Measurements from ENCODE around the gene TK1.

The TK1 gene

GRCh38 chr17:78132767-78133178 is 54.1 kb downstream of the TK1 start:
- no peaks in the 10 kb centered on the region for H3K27me3 ChIP-seq (ENCODE audit: control insufficient read depth, insufficient read depth, low read length)
- DNase-seq (ENCODE audit: low read depth, low spot score): no peak
- H3K4me1 ChIP-seq (ENCODE audit: control insufficient read depth, insufficient read depth, low read length): peaks cover 9% of the 10 kb centered on the region
- WGBS (ENCODE audit: insufficient coverage, insufficient read length): no CpG with 5 or more reads among the region's 9 CpGs
- peaks cover 3% of the 10 kb centered on the region; the same call in 1 of the 2 replicates for H3K36me3 ChIP-seq (ENCODE audit: control insufficient read depth, insufficient read depth, low read length)
- no peak overlapping the region for H3K4me3 ChIP-seq (ENCODE audit: low read length)
- no peaks in the 10 kb centered on the region for H3K9me3 ChIP-seq (ENCODE audit: control insufficient read depth, insufficient read depth, low read length)
- no peak overlapping the region for H3K27ac ChIP-seq (ENCODE audit: low read length)

- Histone ChIP-seq H3K27me3 (ENCODE audit: control insufficient read depth, insufficient read depth, low read length) (no peaks in the 10 kb centered on the region), H3K36me3 (ENCODE audit: control insufficient read depth, insufficient read depth, low read length) (peaks cover 3% of the 10 kb centered on the region; the same call in 1 of the 2 replicates), H3K4me3 (ENCODE audit: low read length) (peak overlapping the region; percentile 33; the same call in 1 of the 2 replicates), H3K4me1 (ENCODE audit: control insufficient read depth, insufficient read depth, low read length) (peaks cover 9% of the 10 kb centered on the region), H3K9me3 (ENCODE audit: control insufficient read depth, insufficient read depth, low read length) (no peaks in the 10 kb centered on the region), H3K27ac (ENCODE audit: low read length) (no peak overlapping the region)
- no peak for DNase-seq (ENCODE audit: low read depth, low spot score)
- no CpG with 5 or more reads among the region's 38 CpGs for WGBS (ENCODE audit: insufficient coverage, insufficient read length)
Observed at GRCh38 chr17:78132084-78132676, 54.7 kb downstream of the TK1 start.

GRCh38 chr17:78131172-78132083 is 55.4 kb downstream of the TK1 start:
- peak overlapping the region; percentile 33; the same call in 1 of the 2 replicates for H3K4me3 ChIP-seq (ENCODE audit: low read length)
- no peak overlapping the region for H3K27ac ChIP-seq (ENCODE audit: low read length)
- no CpG with 5 or more reads among the region's 74 CpGs for WGBS (ENCODE audit: insufficient coverage, insufficient read length)
- H3K4me1 ChIP-seq (ENCODE audit: control insufficient read depth, insufficient read depth, low read length): peaks cover 12% of the 10 kb centered on the region
- H3K9me3 ChIP-seq (ENCODE audit: control insufficient read depth, insufficient read depth, low read length): no peaks in the 10 kb centered on the region
- DNase-seq (ENCODE audit: low read depth, low spot score): no peak
- H3K27me3 ChIP-seq (ENCODE audit: control insufficient read depth, insufficient read depth, low read length): no peaks in the 10 kb centered on the region
- H3K36me3 ChIP-seq (ENCODE audit: control insufficient read depth, insufficient read depth, low read length): peaks cover 3% of the 10 kb centered on the region; the same call in 1 of the 2 replicates

GRCh38 chr17:78130437-78131101 is 56.3 kb downstream of the TK1 start, which contains the start of gene TMC8:
Gene TMC8 (plus strand): TSS chr17:78130771. CDS start chr17:78131589, 818 bp downstream.
- Histone ChIP-seq H3K4me1 (ENCODE audit: control insufficient read depth, insufficient read depth, low read length) (peaks cover 15% of the 10 kb centered on the region), H3K4me3 (ENCODE audit: low read length) (peak within 1 kb of the TSS; percentile 33; the same call in 1 of the 2 replicates), H3K9me3 (ENCODE audit: control insufficient read depth, insufficient read depth, low read length) (no peaks in the 10 kb centered on the region), H3K27ac (ENCODE audit: low read length) (no peak within 1 kb of the TSS), H3K27me3 (ENCODE audit: control insufficient read depth, insufficient read depth, low read length) (no peaks in the 10 kb centered on the region), H3K36me3 (ENCODE audit: control insufficient read depth, insufficient read depth, low read length) (peaks cover 4% of the 10 kb centered on the region; the same call in 1 of the 2 replicates)
- WGBS (ENCODE audit: insufficient coverage, insufficient read length): no CpG with 5 or more reads among the region's 10 CpGs
- DNase-seq (ENCODE audit: low read depth, low spot score): no peak

- H3K36me3 ChIP-seq (ENCODE audit: control insufficient read depth, insufficient read depth, low read length): peaks cover 9% of the 10 kb centered on the region
- no peaks in the 10 kb centered on the region for H3K27me3 ChIP-seq (ENCODE audit: control insufficient read depth, insufficient read depth, low read length)
- no peaks in the 10 kb centered on the region for H3K9me3 ChIP-seq (ENCODE audit: control insufficient read depth, insufficient read depth, low read length)
- WGBS (ENCODE audit: insufficient coverage, insufficient read length): no CpG with 5 or more reads among the region's 5 CpGs
- no peak for DNase-seq (ENCODE audit: low read depth, low spot score)
- H3K27ac ChIP-seq (ENCODE audit: low read length): no peak overlapping the region
- peaks cover 15% of the 10 kb centered on the region for H3K4me1 ChIP-seq (ENCODE audit: control insufficient read depth, insufficient read depth, low read length)
- no peak overlapping the region for H3K4me3 ChIP-seq (ENCODE audit: low read length)
Observed at GRCh38 chr17:78130090-78130436, 56.8 kb downstream of the TK1 start.

GRCh38 chr17:78129351-78130089 is 57.3 kb downstream of the TK1 start:
- Histone ChIP-seq H3K4me1 (ENCODE audit: control insufficient read depth, insufficient read depth, low read length) (peaks cover 15% of the 10 kb centered on the region), H3K27ac (ENCODE audit: low read length) (no peak overlapping the region)
- no CpG with 5 or more reads among the region's 4 CpGs for WGBS (ENCODE audit: insufficient coverage, insufficient read length)

GRCh38 chr17:78128551-78129350 is 58.1 kb downstream of the TK1 start, which contains the start of gene TMC6:
Gene TMC6 (minus strand): TSS chr17:78128755. CDS start chr17:78126832, 1,923 bp downstream.
- H3K36me3 ChIP-seq (ENCODE audit: control insufficient read depth, insufficient read depth, low read length): peaks cover 18% of the 10 kb centered on the region
- H3K4me1 ChIP-seq (ENCODE audit: control insufficient read depth, insufficient read depth, low read length): peaks cover 11% of the 10 kb centered on the region
- peak within 1 kb of the TSS; percentile 54; the same call in 1 of the 2 replicates for H3K4me3 ChIP-seq (ENCODE audit: low read length)
- DNase-seq (ENCODE audit: low read depth, low spot score): no peak
- no peak within 1 kb of the TSS for H3K27ac ChIP-seq (ENCODE audit: low read length)
- WGBS (ENCODE audit: insufficient coverage, insufficient read length): no CpG with 5 or more reads among the region's 54 CpGs
- H3K27me3 ChIP-seq (ENCODE audit: control insufficient read depth, insufficient read depth, low read length): no peaks in the 10 kb centered on the region
- no peaks in the 10 kb centered on the region for H3K9me3 ChIP-seq (ENCODE audit: control insufficient read depth, insufficient read depth, low read length)

More at GRCh38 chr17:78129351-78130089, 57.3 kb downstream of the TK1 start:
- Histone ChIP-seq H3K9me3 (ENCODE audit: control insufficient read depth, insufficient read depth, low read length) (no peaks in the 10 kb centered on the region), H3K36me3 (ENCODE audit: control insufficient read depth, insufficient read depth, low read length) (peaks cover 10% of the 10 kb centered on the region), H3K27me3 (ENCODE audit: control insufficient read depth, insufficient read depth, low read length) (no peaks in the 10 kb centered on the region), H3K4me3 (ENCODE audit: low read length) (no peak overlapping the region)
- DNase-seq (ENCODE audit: low read depth, low spot score): no peak

- DNase-seq (ENCODE audit: low read depth, low spot score): no peak
Observed at GRCh38 chr17:78127888-78128550, 58.8 kb downstream of the TK1 start.

More at GRCh38 chr17:78127888-78128550, 58.8 kb downstream of the TK1 start:
- H3K4me1 ChIP-seq (ENCODE audit: control insufficient read depth, insufficient read depth, low read length): peaks cover 11% of the 10 kb centered on the region
- H3K9me3 ChIP-seq (ENCODE audit: control insufficient read depth, insufficient read depth, low read length): no peaks in the 10 kb centered on the region
- H3K36me3 ChIP-seq (ENCODE audit: control insufficient read depth, insufficient read depth, low read length): peaks cover 25% of the 10 kb centered on the region
- H3K27me3 ChIP-seq (ENCODE audit: control insufficient read depth, insufficient read depth, low read length): no peaks in the 10 kb centered on the region
- H3K4me3 ChIP-seq (ENCODE audit: low read length): peak overlapping the region; percentile 54; the same call in 1 of the 2 replicates
- no CpG with 5 or more reads among the region's 39 CpGs for WGBS (ENCODE audit: insufficient coverage, insufficient read length)
- no peak overlapping the region for H3K27ac ChIP-seq (ENCODE audit: low read length)

Data from iPS DF 6.9 (cell line).